GM21717 (cell line): ENCODE results near the gene KCNN4.
A peak's percentile ranks its signal among the peaks of the same experiment; 100 is the strongest.
"Not testable (repeated sequence)": the region's sequence is repeated elsewhere in the genome, so short reads cannot be mapped to it uniquely, and the experiment has no call there.

Experiments used
- ATAC-seq: cut with Tn5 transposase; IDR thresholded peaks from one replicate; pipeline ENCODE4 v1.9.1; 2021; ENCODE audit warnings: mild to moderate bottlenecking, moderate library complexity; ENCODE audit not compliant: unreplicated experiment

Gene KCNN4

DNA sequence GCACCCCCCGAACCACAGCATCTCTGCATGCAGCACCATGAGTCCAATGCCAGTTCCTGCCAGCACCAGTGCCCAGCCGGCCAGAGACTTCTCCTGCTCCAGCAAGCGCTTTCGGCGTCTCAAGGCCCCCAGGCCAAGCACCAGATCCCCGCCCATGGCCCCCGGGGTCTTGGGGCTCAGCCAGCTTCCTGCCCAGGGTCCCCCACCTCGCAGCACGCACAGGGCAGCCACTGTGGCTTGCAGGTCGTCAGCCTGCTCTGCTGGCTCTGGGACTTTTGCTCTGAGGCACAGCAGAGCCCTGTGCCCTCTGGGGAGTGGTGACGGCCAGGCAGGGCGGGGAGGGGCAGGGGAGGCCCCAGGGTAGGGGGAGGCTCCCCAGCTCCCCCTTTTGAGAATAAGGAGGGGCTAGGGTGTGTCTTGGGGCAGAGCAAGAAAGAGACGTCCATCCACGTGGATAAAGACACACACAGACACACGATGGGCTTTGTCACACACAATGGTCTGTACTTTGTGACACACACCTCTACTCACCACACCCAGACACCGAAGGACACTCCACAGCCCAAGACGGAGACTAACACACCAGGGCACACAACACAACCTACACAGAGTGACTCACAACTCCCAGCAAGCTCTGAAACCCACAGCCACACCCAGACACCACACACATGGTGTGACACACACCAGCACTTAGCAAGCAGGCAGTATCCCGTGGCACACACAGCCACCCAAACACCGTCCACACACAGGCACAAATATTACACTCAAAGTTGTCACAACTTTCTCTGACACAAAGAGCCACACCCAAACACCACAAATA lies at the start of gene KCNN4:
KCNN4 (minus strand) TSS at position 268 of the 820 bp plus-strand sequence; CDS start at position 156, 112 bp downstream.
- ATAC-seq = no peak

DNA sequence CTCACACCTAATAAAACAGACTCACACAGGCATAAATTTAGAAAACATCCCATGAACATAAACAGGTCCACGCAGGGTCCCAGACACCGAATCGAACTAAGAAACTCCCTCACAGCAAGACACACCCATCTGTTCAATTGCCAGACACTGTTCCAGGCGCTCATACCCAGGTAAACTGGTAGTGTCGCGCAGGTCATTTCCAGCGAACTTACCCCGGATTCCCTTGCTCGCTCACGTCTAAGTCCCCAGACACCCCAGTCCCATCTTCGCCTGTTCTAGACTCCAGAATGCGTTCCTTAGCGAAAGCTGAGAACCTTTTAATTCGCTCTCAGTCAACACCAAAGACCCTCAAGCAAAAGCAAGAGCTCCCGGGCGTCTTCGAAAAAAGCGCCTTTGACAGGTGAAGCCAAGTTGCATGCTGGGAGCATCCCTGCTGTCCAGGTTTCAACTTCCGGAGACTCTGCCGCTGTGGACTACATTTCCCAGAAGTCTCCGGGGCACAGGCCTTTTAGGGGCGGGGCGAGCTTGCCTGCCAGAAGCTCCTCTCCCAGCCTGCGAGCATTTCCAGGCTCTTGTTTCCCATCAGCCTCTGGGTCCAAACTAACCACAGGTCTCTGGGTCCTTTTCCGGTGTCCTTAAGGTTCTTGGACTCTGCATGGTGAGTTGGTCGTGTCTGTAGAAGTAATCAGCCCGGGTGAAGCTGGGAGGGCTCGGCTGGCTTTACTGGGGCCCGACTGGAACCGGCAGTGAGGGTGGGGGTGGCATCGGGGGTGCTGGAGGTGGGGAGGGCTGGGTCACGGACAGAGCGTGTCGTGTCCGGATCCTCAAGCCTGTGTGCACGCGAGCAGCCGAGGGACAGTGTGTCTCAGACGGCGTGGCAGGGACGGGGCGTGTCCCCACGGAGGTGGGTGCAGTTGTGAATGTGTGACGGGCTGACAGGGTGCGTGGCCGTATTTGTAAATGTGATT lies 46.3 kb upstream of the KCNN4 start, which contains the start of gene ZNF283:
ZNF283 (plus strand) TSS at position 535 of the 968 bp plus-strand sequence. CDS start 6,184 bp downstream, outside the sequence.
- ATAC-seq = peak; percentile 67

DNA sequence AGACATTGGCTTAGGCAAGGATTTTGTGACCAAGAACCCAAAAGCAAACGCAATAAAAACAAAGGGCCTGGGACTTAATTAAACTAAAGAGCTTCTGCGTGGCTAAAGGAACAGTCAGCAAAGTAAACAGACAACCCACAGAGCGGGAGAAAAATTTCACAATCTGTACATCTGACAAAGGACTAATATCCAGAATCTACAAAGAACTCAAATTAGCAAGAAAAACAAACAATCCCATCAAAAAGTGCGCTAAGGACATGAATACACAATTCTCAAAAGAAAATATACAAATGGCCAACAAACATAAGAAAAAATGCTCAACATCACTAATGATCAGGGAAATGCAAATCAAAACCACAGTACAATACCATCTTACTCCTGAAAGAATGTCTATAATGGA lies 43.8 kb upstream of the KCNN4 start:
- ATAC-seq = not testable (repeated sequence)

DNA sequence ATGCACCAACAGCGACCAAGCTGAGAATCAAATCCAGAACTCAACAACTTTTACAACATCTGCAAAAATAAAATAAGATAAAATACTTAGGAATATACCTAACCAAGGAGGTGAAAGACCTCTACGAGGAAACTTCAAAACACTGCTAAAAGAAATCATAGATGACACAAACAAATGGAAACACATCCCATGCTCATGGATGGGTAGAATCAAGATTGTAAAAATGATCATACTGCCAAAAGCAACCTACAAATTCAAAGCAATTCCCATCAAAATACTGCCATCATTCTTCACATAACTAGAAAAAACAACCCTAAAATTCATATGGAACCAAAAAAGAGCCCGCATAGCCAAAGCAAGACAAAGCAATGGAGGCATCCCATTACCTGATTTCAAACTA lies 43.1 kb upstream of the KCNN4 start:
- ATAC-seq = not testable (repeated sequence)

DNA sequence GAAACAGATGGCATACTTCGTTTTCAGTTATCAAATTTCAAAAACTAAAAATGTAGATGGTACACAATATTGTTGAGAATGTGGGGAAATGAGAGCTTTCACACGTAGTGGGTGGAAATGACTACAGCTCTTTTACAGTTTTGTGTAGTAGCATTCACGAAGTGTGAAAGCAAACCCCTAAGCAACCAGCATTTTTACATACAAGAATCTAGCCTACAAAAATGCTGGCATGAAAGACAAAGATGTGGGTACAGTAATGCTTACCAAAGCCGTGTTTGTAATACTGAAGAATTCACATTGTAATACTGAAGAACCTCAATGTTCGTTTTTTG lies 40.1 kb upstream of the KCNN4 start:
- no peak for ATAC-seq

DNA sequence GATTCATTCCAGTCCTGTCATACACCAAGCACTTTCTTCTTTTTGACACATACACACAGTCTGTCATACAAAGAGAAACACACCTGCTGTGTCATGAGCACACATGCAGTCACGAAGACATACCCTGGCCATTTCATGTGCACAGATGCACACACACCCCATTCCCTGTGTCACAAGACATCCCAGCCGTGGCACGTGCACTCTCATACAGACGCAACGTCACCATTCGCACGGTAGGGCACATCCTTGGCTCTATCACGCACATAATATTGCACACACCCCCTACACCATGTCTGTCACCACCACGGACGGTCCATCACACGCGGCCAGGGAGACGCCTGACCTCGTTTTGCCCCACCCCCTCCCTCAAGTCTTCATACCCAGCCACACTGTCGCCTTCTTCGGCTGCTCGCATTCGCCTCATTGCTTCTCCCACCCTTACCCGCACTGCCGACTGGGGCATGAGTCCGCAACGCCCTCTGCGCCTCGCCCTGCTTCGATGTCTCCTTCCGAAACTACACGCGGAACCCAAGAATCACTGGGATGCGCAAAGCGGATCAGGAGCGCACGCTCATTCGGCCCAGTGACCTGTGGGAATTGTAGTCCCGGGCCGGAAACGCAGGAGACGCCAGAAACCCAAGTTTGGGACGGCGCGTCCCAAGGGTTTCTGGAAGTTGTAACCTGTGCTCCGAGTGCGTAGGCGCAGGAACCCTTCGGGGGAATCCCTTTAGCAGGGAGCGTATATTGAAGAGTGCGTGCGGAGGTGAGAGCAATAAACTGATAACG lies 39.5 kb upstream of the KCNN4 start:
- no peak for ATAC-seq

DNA sequence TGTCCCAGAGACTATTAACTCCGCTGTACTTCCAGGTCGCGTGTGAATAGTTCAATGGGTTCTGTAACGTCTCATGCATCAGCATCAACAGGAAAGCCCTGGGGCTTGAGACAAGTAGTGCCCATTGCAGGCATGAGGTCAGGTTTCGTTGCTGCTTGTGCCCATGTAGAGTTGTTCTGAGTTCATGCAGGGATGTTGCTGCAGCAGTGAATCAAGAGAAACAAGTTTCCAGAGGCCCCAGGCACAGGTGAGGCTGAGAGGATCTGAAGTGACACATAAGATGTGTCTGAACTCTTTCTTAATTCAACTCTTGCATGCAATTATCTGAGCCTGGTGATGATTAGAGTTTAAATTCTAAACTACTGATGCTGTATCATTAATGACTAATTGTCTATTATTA lies 37.7 kb upstream of the KCNN4 start:
- ATAC-seq = no peak

DNA sequence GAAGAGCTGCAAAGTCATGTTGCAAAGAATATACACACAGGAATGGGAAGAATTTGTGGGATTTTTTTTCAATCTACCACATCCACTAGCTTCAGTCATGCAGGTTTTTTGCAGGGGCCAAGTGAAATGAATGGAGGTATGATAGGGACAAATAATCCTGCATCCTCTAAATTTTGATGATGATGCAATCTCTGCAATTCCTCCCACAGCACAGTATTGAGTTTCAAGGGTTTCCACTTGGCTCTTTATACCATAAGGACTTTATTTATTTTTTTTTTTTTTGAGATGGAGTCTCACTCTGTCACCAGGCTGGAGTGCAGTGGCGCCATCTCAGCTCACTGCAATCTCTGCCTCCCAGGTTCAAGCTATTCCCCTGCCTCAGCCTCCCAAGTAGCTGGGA lies 36.7 kb upstream of the KCNN4 start:
- not testable (repeated sequence) for ATAC-seq

DNA sequence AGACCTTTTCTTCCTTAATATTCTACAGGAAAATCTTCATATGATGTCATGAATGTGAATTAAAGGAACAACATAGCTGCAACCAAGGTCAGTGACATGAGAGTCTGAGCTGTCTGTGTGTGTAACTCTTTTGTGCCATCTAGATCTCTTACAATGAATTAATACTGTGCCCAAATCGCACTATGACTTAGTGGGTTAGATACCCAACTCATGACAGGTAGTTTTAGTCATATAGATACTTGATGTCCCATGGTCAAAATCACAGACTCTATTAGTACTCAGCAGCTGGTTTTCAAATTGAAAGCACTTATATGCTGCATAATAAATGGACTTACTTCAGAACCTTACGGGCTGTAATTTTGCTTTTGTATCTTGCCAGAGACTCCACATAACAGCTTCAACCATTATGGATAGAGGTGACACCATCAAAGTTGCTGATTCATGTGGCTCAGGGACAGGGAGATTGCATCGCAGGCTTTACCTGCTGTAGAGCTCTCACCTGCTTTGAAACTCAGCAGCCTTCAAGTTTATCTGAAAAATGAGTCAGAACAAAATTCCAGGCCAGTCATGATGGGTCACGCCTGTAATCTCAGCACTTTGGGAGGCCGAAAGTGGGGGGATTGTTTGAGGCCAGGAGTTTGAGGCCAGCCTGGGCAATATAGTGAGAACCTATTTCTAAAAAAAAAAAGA lies 34.0 kb upstream of the KCNN4 start:
- ATAC-seq = no peak

DNA sequence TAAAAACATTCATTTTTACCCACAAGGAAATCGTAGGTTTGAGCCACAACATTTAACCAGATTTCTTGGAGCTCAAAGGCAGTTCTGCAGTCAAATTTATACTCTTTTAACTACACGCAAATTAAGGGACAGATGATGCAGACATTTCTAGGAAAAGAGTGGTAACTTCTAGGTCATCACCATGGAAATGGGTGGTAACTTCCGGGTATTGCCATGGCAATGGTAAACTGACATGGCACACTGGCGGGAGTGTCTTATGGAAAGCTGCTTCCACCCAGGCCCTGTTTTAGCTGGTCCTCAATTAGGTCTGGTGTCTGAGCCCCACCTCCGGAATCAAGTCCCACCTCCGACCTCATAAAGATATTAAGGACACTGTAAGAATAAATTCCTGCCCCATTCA lies 31.9 kb upstream of the KCNN4 start:
- no peak for ATAC-seq

DNA sequence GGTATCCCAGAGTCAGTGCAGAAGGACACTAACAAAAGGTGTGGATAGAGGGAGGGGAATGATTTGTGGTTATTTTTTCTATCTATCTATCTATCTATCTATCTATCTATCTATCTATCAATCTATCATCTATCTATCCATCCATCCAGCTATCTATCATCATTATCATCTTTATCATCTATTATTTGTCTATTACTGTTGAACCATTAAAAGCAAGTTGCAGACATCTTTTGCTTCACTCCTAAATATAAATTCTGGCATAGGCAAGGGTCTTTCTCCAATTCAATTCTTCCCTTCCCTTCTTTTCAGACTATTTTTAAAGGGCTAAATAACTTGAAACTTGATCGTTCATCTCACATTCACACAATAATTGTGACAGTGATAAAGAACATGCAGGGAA lies 31.5 kb upstream of the KCNN4 start:
- no peak for ATAC-seq

DNA sequence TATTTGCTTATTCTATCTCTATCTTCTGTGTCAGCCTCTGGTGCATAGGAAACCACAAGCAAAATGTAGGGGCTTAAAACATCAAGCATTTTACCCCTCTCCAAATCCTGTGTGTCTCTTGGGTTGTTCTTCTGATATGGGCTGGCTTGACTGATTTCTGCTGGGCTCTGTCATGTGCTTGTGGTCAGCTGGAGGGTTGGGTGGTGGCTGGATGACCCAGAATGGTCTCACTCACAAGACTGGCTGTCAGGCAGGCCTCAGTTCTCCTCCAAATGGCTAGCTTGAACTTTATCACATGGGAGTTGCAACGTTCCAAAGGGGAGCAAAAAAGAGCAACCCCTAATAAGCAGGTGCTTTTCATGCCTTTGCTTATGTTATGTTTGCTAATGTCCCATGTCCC lies 31.1 kb upstream of the KCNN4 start:
- ATAC-seq = no peak

DNA sequence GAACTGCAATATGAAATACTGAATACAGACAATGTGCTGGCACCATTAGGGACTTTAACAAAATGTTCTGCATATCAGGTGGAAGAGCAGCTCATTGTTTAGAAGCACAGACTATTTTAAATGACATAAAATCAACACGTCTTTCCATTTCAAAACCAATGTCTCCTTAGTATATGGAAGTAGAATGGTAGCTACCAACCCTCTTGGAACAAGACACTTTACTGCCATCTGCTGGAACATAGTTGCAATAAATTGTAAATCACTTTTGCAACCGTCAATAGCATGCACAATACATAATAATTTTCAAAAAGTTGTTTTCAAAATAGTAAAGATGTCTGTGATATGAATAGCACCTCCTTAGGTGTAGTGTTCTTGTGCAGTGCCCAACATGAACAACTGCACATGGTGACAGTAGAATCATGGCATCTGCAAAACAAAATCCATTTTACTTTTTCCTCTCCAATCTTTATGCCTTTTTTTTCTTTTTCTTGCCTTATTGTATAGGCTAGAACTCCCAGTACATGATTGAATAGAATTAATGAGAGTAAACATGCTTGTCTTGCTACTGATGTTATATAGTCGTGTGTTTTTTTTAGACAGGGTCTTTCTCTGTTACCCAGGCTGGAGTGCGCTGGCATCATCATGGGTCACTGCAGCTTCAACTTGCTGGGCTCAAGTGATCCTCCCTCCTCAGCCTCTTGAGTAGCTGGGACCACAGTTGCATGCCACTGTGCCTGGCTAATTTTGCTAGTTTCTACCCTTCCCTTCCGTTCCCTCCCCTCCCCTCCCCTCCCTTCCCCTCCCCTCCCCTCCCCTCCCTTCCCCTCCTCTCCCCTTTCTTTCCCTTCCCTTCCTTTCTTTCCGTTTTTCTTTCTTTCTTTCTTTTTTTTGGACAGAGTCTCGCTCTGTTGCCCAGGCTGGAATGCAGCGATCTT lies 29.3 kb upstream of the KCNN4 start:
- no peak for ATAC-seq

DNA sequence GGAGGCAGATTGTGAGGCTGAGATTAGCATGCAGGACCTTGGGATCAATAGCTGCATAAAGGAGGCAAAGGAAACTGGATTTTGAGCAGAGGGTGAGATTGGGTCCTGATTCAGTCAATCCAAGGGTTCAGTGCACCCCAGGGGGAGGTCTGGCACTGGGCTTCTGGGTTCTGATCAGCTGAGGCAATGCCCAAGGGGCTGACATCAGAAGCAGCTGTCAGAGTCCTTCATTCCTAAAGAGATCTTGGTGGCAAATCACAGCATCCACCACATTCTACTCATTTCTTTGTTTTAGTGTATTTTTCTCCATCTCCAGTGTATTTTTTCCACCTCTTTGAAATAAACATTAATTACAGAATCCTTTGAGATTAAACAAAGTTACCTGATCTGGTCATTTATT lies 26.9 kb upstream of the KCNN4 start:
- no peak for ATAC-seq

DNA sequence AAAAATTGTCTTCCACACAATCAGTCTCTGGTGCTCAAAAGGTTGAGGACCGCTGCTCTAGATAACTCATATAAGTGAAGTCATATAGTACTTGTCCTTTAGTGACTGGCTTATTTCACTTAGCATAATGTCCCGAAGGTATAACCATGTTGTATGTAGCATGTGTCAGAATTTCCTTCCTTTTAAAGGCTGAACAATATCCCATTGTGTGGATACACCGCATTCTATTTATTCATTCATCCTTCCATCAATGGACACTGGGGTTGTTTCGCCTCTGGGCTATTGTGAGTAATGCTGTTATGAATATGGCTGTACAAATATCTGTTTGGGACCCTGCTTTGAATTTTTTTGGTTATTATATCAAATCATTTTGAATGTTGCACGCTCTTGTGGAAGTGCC lies 26.1 kb upstream of the KCNN4 start:
- no peak for ATAC-seq

DNA sequence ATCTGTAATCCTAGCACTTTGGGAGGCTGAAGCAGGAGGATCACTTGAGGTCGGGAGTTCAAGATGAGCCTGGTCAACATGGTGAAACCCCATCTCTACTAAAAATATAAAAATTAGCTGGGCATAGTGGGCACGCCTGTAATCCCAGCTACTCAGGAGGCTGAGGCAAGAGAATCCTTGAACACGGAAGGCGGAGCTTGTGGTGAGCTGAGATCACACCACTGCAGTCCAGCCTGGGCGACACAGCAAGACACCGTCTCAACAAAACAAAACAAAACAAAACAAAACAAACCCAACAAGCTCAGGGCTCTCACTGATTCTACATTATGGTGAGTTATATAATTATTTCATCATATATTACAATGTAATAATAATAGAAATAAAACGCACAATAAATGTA lies 25.6 kb upstream of the KCNN4 start:
- ATAC-seq = not testable (repeated sequence)

DNA sequence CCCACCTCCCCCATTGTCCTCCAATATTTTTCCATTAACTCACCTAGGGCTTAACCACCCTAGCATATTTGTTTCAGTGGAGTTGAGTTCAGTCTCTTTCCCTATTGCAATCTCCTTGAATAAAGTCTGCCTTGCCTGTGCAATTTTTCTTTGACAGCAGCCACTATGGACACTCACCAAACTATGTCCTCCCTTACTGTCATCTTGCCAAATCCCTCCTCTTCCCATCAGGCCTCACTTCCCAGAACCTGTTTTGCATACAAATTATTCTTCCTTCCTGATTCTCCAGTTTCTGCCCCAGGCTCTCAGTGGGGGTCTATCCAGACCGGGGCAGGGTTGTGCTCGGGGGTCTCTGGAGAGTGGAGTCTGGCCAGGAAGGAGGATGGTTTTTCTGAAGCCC lies 23.7 kb upstream of the KCNN4 start:
- no peak for ATAC-seq

DNA sequence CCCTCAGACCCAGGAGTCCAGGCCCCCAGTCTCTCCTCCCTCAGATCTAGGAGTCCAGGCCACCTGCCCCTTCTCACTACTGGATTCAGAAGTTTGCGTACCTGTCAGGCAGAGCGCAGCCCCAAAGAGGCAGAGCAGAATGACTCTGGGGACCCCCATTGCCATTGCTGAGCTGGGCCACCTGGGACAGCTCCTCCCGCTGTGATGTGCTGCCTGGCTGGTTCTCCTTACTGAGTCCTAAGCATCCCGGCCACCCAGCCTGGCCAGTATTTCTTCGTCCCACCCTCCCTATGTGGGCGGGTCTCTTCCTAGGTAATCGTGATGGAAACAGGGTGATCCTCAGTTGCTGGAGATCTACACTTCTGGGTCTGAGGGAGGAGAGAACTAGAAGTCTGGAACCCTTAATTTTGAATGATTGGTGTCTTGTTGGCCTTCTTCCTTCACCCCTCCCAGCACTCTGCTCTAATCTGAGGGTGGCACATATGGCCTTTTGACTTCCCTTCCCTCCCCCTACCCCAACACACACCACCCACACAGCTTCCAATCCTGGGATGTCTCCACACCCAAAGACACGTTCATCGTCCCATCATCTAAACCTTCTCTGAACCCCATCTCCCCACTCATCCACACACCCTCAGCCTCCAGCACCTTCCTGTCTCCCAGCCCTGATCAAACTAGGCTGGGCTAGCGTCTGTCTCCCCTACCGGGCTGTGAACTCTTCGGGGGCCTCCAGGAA lies 21.6 kb upstream of the KCNN4 start, which contains the start of gene LYPD5:
LYPD5 (minus strand) TSS at position 232 of the 736 bp plus-strand sequence; CDS start at position 165, 67 bp downstream.
- ATAC-seq = no peak
